GM04504 (cell line): ENCODE results near the gene TEKT5.
"Not testable (repeated sequence)": the region's sequence is repeated elsewhere in the genome, so short reads cannot be mapped to it uniquely, and the experiment has no call there.

Source experiments
- DNase-seq: peaks from one replicate; pipeline ENCODE4 v3.0.0-alpha.2; 2012; ENCODE audit warnings: low read depth

The TEKT5 gene

DNA sequence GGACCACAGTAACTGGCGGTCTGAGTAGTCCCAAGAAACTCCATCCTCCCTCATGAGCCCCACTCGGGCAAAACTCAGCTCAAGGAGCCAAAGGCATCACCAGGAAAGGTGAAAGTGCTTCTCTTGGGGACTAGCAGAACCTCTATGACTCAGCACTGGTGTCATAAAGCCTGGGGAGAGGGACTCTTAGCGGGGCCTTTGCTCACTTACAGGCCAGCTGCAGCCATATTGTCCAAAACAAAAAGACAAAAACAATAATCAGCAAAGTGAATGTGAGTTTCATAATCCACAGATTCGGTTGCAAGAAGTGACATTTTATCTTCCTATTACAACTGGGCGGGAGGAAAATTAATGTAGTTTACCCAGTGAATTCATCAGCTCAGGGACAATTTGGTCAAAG lies at the start of gene TEKT5:
TEKT5 (minus strand) TSS at position 101 of the 400 bp plus-strand sequence; CDS start at position 44, 57 bp downstream.
- DNase-seq, result no peak

DNA sequence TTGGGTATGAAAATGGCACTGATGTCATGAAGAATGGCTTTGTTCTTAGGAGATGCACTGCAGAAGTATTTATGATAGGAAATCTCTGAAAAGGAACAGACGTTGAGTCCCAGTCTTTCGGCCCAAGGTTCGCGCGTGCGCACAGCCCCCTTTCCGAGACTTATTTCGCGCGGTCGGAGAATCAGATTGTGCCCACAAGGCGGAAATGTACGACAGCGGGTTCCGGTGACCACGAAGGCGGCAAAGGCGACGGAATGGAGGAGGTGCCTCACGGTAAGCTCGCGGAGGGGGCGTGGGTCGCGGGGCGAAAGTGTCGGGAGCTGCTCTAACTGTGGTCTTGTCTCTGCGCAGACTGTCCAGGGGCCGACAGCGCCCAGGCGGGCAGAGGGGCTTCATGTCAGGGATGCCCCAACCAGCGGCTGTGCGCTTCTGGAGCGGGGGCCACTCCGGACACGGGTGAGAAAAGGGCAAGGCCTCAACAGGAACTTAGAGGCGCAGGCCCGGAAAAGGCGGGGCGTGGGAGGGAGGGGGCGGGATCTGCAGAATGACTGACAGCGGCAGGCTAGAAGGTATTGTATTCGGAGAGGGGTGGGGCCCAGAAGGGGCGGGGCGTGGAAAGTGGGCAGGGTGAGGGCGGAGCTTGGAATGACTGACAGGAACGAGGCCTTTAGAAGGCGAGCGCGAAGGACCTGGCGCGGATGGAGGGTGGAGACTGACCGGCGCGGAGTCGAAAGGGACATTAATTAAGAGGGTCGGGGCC lies 49.1 kb upstream of the TEKT5 start, which contains the start of gene NUBP1:
NUBP1 (plus strand) TSS at position 233 of the 760 bp plus-strand sequence; CDS start at position 255, 22 bp downstream.
- peak; percentile 96 for DNase-seq

- no peak for DNase-seq
Measured at GRCh38 chr16:10743227-10743609, 48.5 kb upstream of the TEKT5 start.

- DNase-seq, result no peak
Measured at GRCh38 chr16:10741844-10742243, 47.1 kb upstream of the TEKT5 start.

DNA sequence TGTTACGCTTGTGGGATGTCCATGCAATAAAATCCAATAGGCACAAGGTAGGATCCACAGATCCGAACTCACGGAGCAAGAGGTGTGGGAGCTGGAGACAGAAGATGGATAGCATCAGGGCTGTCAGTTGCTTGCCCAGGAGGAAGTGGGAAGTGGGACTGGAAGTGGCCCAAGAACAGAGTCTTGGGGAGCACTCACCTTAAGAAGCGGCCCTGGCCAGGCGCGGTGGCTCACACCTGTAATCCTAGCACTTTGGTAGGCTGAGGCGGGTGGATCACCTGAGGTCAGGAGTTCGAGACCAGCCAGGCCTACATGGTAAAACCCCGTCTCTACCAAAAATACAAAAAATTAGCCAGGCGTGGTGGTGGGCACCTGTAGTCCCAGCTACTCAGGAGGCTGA lies 46.5 kb upstream of the TEKT5 start:
- DNase-seq, result not testable (repeated sequence)

- no peak for DNase-seq
Measured at GRCh38 chr16:10740845-10741208, 46.1 kb upstream of the TEKT5 start.

- no peak for DNase-seq
Measured at GRCh38 chr16:10740000-10740844, 45.5 kb upstream of the TEKT5 start.

DNA sequence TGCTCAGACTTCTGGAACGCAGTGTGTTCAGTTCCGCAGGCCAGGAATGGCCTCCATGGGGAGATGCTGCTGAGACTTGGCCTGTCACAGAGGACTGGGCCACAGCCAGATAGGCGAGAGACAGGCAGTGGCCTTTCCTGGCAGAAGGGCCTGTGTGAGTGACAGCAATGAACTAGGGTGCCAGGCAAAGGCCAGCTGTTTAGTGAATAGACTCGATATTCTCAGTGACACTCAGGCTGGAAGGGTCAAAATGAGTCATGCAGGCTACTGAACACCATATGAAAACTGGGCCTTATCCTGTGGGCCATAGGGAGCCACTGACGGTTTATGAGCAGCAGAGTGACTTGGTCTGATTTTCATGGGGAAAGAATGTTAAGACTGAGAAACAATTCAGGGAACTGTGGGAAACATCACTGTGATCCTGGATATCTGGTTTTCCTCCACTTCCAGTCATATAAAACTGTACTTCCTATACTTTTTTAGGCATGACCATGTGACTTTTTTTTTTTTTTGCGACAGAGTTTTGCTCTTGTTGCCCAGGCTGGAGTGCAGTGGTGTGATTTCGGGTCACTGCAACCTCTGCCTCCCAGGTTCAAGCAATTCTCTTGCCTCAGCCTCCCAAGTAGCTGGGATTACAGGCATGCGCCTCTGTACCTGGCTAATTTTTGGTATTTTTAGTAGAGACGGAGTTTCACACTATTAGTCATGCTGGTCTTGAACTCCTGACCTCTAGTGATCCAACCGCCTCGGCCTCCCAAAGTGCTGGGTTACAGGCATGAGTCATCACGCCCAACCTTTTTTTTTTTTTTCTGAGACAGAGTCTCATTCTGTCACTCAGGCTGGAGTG lies 43.7 kb upstream of the TEKT5 start:
- no peak for DNase-seq

DNA sequence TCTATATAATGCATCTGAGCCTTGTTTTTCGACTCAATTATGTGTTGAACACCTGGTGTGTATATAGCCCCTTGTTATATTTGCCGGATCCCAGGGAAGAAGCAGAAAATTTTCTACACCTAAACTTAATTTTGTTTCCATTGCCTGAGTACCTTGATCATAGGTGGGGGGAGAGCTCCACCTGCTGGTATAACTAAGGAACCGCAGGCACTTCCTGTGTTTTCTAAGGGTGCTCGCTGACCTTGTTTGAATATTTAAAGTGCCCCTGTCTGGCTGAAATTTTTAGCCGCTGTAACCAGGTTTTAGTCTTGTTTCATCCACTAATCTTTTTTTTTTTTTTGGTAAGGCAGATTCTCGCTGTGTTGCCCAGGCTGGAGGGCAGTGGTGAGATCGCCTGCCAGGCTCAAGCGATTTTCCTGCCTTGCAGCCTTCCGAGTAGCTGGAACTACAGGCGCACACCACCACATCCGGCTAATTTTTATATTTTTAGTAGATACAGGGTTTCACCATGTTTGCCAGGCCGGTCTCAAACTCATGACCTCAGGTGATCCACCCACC lies 42.4 kb upstream of the TEKT5 start:
- DNase-seq, result no peak

DNA sequence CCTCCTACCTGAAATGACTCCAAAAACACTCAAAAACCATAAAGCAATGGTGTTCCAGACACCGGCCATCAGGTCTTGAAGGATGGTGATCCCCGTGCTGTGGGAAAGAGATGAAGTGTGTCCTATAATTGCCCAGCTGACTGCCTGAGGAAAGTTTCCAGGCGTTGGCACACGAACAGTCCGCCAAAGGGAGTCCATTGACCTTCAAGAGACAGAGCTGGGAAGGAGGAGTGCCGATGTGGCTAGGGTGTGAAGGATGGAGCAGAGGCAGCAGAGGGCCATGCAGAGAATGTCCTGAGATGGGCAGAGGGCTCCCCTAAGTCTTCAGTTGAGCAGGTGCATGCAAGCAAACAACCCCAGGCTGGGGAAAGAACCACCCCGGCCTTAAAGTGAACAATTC lies 37.1 kb upstream of the TEKT5 start:
- no peak for DNase-seq

GRCh38 chr16:10729104-10730048 lies 34.6 kb upstream of the TEKT5 start:
- no peak for DNase-seq

DNA sequence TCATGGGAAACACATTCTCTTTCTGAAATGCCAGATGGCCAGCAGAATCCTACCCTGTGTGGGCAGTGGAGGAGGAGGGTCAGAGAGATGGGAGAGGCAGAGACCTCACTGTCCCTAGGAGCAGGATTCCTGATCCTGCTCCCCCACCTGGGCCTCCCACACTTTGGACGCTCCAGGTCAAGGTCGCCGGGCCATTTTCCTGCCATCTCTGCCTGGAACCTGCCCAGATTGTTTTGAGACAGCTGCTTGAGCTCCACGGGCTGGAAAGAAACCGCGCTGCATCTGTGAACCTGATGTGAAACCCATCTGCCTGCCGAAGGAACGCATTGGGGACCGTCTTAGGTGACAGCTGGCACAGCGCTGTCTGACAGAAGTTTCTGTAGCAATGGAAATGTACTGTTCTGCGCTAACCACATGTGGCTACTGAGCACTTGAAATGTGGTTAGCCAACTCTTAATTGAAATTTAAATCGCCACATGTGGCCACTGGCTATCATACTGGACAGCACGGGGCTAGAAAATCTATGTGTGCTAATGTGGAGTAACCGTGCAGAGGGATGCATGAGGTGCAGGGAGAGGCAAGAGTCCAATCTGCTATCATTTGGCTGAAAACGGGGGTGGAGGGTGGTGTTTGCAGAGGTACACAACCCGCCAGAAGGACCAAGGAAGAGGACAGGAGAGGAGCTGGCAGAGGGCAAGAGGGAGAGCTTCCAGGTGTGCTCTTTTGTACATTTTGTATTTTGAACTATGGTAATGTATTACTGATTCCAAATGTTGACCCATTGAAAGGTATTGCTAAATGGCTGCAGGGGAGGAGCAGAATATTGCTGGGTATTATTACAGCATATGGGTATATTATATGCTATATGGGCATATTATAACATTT lies 33.5 kb upstream of the TEKT5 start:
- no peak for DNase-seq

- DNase-seq, result no peak
Measured at GRCh38 chr16:10708969-10709368, 14.2 kb upstream of the TEKT5 start.

DNA sequence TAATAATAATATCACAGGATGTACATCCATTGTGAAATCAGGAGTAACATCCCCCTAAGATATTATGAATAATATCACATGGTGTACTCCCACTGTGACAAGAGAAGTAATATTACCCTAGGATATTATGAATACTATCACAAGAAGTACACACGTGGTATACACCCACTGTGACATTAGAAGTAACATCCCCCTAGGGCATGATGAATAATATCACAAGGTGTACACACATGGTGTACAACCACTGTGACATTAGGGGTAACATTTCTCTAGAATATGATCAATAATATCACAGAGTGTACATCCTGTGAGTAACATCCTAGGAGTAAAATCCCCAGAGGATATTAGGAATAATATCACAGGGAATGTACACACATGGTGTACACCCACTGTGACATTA lies 5.0 kb upstream of the TEKT5 start:
- DNase-seq, result no peak

DNA sequence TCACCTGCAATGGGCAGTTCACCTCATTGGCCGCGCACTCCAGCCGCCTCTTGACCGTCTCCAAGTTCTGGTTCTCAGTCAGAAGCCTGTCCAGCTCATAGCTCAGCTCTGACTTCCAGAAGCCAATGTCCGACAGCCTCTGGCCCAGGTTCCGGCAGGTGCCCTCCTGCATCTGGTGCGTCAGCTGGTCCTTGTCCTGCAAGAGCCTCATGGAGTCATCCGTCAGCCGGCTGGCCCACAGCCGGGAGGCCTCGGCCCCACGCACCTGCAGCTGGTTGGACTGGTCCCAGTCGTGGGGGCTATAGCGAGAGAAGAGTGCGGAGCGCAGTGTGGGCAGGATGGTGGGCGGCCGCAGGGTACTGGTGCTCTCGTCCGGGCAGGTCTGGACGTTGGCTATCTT lies 424 bp downstream of the TEKT5 start:
- DNase-seq, result no peak

DNA sequence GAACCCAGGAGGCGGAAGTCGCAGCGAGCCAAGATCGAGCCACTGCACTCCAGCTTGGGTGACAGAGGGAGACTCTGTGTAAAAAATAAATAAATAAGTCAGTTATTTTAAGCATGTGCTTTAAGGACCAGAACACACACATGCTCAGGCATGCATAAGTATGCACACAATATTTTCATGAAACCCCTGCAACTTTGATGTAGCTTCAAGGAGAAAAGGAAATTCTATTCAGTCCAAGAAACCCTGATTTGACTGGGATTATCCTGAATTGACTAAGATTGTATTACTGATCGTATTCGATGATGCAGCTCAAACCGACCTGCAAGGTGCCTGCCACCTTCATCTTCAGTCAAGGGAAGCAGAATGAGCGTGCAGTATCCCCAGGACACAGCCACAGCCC lies 841 bp downstream of the TEKT5 start:
- DNase-seq, result no peak

DNA sequence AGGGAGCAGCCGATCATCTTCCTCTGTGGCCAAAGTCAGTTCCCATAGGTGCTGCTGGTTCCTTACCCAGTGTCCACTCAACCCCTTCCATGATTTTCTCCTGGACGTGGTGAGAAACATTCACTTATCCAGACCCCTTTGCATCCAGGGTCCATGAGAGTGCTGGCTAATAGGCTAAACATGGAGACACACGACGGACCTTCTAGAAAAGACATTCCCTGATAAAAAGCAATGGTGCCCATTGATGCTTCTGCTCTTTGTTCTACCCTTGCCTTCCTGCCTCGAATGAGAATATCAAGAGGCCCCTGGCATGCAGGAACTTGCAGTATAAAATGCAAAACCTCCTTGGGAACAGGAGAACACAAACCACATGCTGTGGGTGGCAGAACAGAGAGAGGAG lies 2.3 kb downstream of the TEKT5 start:
- DNase-seq, result no peak

DNA sequence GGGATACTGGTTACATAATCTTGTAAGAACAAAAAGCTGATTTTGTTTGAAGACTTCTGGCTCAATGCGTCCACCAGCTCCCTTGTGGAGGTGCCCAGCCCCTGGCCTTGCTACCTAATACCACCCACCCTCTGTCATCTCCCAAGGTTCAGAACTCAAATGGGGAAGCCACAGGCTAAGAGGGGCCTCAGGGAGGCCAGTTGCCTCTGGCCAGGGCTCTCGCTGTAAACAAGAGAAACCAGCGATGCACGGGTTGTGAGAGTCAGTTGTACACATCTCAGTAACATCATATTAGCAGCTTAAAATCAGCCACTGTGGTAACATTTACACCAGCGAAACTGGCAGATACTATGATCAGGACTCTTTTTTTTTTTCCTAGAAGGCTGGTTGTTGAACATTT lies 6.0 kb downstream of the TEKT5 start:
- DNase-seq, result no peak

DNA sequence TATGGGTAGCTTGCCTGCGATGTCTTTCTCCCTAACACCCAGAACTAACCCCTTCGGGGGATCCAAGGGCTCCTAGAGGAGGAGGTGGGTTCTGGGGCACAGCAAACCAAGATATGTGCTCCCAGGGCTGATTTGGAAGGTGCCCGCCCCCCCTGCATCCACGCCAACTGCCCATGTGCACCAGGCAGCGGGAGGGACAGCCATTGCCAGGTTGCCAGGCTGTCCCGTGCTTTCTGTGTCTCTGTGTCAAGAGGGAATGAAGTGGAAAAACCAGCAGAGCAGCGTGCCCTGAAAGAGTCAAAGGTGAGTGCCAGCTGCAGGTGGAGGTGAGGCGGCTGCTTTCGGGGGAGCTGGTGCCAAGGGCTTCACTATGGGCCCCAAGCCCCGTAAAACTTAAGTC lies 6.4 kb downstream of the TEKT5 start:
- no peak for DNase-seq

- no peak for DNase-seq
Measured at GRCh38 chr16:10685709-10686108, 9.0 kb downstream of the TEKT5 start.
